Osteocyte (in vitro differentiated cells): ENCODE measurements around the gene SRP54. TPM values are rescaled to one million over a fixed set of nuclear protein-coding genes. Genes with fewer than 3 reads are reported as not detected.
A peak's percentile ranks its signal among the peaks of the same experiment; 100 is the strongest.
"Not testable (repeated sequence)": the region's sequence is repeated elsewhere in the genome, so short reads cannot be mapped to it uniquely, and the experiment has no call there.

Experiments used
- DNase-seq: peaks from one replicate; pipeline ENCODE4 v3.0.0; 2021; ENCODE audit warnings: mixed read lengths; ENCODE audit not compliant: unreplicated experiment; ENCODE audit errors: extremely low spot score
- H3K27ac Mint-ChIP-seq: one replicate; pipeline ENCODE4 v1.8.0; 2021; ENCODE audit warnings: mild to moderate bottlenecking, mixed read lengths; ENCODE audit not compliant: unreplicated experiment
- H3K27me3 Mint-ChIP-seq: one replicate; pipeline ENCODE4 v1.8.0; 2021; ENCODE audit warnings: mixed read lengths; ENCODE audit not compliant: unreplicated experiment
- H3K36me3 Mint-ChIP-seq: one replicate; pipeline ENCODE4 v1.8.0; 2021; ENCODE audit warnings: mixed read lengths; ENCODE audit not compliant: unreplicated experiment
- H3K4me1 Mint-ChIP-seq: one replicate; pipeline ENCODE4 v1.8.0; 2021; ENCODE audit warnings: mixed read lengths; ENCODE audit not compliant: unreplicated experiment
- H3K4me3 Mint-ChIP-seq: one replicate; pipeline ENCODE4 v1.8.0; 2021; ENCODE audit warnings: mild to moderate bottlenecking, moderate library complexity, mixed read lengths; ENCODE audit not compliant: unreplicated experiment
- H3K9me3 Mint-ChIP-seq: one replicate; pipeline ENCODE4 v1.8.0; 2021; ENCODE audit warnings: mixed read lengths; ENCODE audit not compliant: unreplicated experiment
- total RNA-seq: library from RNA; stranded (reverse); gene quantifications from 2 replicates; pipeline ENCODE4 v1.2.1, GENCODE V29; 2021
- TF ChIP-seq, protein P1 (sequence below): fragments of 200-600 bp; sonication (generic); IDR thresholded peaks from 2 replicates; pipeline ENCODE4 v1.5.0; 2021; ENCODE audit warnings: antibody characterized with exemption, mild to moderate bottlenecking, moderate library complexity

Gene SRP54
- total RNA-seq, 1 donor from 2014 or later: 59.7 TPM

DNA sequence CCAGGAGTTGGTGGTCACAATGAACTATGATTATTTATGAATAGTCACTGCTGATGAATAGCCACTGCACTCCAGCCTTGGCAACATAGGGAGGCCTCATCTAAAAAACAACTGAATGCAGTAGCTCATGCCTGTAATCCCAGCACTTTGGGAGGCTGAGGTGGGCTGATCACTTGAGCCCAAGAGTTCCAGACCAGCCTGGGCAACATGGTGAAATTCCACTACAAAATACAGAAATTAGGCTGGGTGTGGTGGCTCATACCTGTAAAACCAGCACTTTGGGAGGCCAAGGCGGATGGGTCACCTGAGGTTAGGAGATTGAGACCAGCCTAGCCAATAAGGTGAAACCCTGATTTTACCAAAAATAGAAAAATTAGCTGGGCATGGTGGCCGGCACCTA lies 49.8 kb downstream of the SRP54 start:
- Mint-ChIP-seq H3K27ac (no peak overlapping the region), H3K4me3 (no peak overlapping the region), H3K4me1 (no peaks in the 10 kb centered on the region), H3K9me3 (peaks cover 7% of the 10 kb centered on the region), H3K27me3 (no peaks in the 10 kb centered on the region), H3K36me3 (peaks cover 39% of the 10 kb centered on the region)
- TF ChIP-seq, protein P1, sequence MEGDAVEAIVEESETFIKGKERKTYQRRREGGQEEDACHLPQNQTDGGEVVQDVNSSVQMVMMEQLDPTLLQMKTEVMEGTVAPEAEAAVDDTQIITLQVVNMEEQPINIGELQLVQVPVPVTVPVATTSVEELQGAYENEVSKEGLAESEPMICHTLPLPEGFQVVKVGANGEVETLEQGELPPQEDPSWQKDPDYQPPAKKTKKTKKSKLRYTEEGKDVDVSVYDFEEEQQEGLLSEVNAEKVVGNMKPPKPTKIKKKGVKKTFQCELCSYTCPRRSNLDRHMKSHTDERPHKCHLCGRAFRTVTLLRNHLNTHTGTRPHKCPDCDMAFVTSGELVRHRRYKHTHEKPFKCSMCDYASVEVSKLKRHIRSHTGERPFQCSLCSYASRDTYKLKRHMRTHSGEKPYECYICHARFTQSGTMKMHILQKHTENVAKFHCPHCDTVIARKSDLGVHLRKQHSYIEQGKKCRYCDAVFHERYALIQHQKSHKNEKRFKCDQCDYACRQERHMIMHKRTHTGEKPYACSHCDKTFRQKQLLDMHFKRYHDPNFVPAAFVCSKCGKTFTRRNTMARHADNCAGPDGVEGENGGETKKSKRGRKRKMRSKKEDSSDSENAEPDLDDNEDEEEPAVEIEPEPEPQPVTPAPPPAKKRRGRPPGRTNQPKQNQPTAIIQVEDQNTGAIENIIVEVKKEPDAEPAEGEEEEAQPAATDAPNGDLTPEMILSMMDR: no peak
- DNase-seq: no peak

DNA sequence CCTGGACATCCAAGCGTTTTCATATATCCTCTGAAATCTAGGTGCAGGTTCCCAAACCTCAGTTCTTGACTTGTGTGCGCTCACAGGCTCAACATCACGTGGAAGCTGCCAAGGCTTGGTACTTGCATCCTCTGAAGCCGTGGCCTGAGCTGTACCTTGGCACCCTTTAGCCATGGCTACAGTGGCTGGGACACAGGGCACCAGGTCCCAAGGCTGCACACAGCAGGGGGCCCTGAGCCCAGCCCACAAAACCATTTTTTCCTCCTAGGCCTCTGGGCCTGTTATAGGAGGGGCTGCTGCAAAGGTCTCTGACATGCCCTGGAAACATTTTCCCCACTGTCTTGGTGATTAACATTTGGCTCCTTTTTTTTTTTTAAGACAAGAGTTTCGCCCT lies 51.6 kb downstream of the SRP54 start:
- DNase-seq: no peak
- Mint-ChIP-seq H3K27ac (no peak overlapping the region), H3K4me3 (no peak overlapping the region), H3K27me3 (no peaks in the 10 kb centered on the region), H3K36me3 (peaks cover 25% of the 10 kb centered on the region), H3K4me1 (no peaks in the 10 kb centered on the region), H3K9me3 (peaks cover 7% of the 10 kb centered on the region)
- TF ChIP-seq, protein P1: no peak

DNA sequence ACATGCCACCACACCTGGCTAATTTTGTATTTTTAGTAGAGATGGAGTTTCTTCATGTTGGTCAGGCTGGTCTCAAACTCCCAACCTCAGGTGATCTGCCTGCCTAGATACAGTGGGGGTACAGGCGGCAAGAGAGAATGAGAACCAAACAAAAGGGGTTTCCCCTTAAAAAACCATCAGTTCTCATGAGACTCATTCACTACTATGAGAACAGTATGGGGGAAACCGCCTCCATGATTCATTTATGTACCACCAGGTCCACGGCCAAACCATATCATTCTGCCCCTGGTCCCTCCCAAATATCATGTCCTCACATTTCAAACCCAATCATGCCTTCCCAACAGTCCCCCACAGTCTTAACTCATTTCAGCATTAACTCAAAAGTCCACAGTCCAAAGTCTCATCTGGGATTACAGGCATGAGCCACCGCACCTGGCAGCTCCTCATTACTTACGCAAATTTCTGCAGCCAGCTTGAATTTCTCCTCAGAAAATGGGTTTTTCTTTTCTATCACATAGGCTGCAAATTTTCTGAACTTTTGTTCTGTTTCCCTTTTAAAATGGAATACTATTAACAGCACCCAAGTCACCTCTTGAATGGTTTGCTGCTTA lies 52.3 kb downstream of the SRP54 start:
- not testable (repeated sequence) for DNase-seq, H3K27me3 Mint-ChIP-seq, H3K9me3 Mint-ChIP-seq, H3K27ac Mint-ChIP-seq, H3K4me3 Mint-ChIP-seq, H3K4me1 Mint-ChIP-seq
- H3K36me3 Mint-ChIP-seq: peaks cover 23% of the 10 kb centered on the region

DNA sequence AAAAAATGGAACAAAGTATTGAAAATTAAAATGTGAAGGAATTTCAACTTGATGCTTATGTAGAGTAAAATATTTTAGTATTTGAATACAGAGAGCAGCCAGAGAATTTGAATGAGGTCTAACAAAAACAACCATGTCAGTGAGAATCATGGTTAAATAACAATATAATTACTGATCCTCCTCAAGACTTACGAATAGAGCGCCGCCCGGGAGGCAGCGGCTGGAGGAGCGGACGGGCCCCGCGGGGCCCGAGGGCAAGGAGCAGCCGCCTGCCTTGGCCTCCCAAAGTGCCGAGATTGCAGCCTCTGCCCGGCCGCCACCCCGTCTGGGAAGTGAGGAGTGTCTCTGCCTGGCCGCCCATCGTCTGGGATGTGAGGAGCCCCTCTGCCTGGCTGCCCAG lies 55.5 kb downstream of the SRP54 start:
- H3K4me3 Mint-ChIP-seq, H3K9me3 Mint-ChIP-seq, H3K27ac Mint-ChIP-seq, H3K27me3 Mint-ChIP-seq, DNase-seq, H3K4me1 Mint-ChIP-seq: not testable (repeated sequence)
- H3K36me3 Mint-ChIP-seq: peaks cover 16% of the 10 kb centered on the region

DNA sequence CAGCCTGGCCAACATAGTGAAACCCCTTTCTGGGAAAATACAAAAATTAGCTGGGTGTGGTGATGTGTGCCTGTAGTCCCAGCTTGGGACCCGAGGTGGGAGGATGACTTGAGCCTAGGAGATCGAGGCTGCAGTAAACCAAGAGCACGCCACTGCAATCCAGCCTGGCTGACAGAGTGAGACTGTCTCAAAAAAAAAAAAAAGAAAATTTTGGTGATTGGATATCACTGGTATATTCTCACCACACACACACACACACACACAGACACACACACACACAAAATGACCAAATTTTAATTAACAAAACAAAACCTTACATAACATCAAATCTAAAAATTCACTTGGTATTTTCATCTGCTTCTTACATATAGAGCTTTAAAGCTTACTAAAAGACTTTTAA lies 59.8 kb downstream of the SRP54 start:
- H3K9me3 Mint-ChIP-seq: no peaks in the 10 kb centered on the region
- H3K4me1 Mint-ChIP-seq: peaks cover 19% of the 10 kb centered on the region
- no peak for DNase-seq
- TF ChIP-seq, protein P1: no peak
- no peaks in the 10 kb centered on the region for H3K36me3 Mint-ChIP-seq
- peak overlapping the region; percentile 52 for H3K27ac Mint-ChIP-seq
- H3K27me3 Mint-ChIP-seq: no peaks in the 10 kb centered on the region
- no peak overlapping the region for H3K4me3 Mint-ChIP-seq

DNA sequence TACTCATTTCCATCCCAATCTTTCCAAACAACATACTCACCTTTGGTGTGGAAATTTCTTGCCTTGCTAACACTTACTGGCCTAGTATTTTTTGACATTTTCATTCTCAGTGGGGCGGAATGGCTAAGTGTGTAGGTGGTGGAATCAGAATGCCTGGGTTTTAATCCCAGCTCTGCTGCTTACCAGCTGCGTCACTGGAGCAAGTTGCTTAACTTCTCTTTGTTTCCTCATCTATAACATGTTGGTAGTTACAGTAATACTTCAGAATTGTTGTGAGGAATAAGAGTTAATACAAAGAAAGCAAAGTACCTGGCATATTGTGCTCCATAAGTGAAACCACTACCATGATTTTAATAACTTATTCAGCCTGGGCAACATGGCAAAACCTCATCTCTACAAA lies 60.3 kb downstream of the SRP54 start:
- Mint-ChIP-seq H3K27ac (peak overlapping the region; percentile 52), H3K4me1 (peaks cover 24% of the 10 kb centered on the region), H3K9me3 (no peaks in the 10 kb centered on the region), H3K27me3 (no peaks in the 10 kb centered on the region), H3K36me3 (no peaks in the 10 kb centered on the region), H3K4me3 (no peak overlapping the region)
- TF ChIP-seq, protein P1: no peak
- DNase-seq: no peak
